ENCODE measurements around the gene OR56A3.

The OR56A3 gene, protein sequence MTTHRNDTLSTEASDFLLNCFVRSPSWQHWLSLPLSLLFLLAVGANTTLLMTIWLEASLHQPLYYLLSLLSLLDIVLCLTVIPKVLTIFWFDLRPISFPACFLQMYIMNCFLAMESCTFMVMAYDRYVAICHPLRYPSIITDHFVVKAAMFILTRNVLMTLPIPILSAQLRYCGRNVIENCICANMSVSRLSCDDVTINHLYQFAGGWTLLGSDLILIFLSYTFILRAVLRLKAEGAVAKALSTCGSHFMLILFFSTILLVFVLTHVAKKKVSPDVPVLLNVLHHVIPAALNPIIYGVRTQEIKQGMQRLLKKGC

DNA sequence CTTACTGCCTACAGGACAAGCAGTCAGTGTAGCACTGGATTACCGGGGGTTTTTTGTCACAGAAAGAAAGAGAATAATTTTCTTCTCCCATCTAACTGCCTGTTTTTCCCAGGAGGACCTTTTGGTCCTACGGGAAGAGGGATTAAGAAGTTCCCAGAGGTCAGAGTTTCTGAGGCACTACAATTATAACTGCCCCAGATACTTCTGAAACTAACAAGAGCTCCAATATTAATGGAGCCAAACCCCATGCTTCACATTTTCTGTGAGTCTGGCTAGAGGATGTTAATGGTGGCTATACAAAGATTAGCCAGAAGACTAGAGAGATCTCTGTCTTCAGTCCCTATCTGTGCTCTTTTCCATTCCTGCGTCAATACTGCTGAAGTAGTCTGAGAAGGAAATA, at the start of gene OR56A3:
Gene OR56A3 (plus strand): TSS at position 301 of the 400 bp plus-strand sequence. CDS start 5,096 bp downstream, outside the sequence.
- Mint-ChIP-seq H3K4me1 (no peaks in the 10 kb centered on the region), H3K27me3 (peaks cover 18% of the 10 kb centered on the region), H3K9me3 (peaks cover 8 to 10% of the 10 kb centered on the region in 2 donors), H3K4me3 (no peak within 1 kb of the TSS), H3K27ac (peak within 1 kb of the TSS in 1 of 2 donors; percentile 71)
- DNase-seq (no peak), ATAC-seq (no peak)

DNA sequence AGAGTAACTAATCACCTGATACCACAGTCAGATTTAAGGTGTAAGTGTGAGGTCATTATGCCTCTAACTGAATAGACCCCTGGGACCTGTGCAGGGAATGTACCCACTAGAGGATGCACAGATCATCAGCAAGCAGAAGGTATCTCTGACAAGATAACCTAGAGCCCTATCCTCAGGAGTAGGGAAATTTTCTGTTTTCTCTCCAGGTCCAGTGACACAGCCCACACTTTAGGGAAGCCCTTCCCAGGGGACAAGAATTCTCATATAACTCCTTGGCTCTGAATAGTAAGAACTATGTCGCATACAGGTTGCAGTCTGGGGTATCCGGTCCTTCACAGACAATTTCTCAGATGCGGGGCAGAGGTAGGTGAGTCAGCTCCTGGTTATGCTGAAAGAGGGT, 49.1 kb upstream of the OR56A3 start, which contains the start of gene OR52E5:
Gene OR52E5 (plus strand): TSS at position 301 of the 400 bp plus-strand sequence. CDS start 7,569 bp downstream, outside the sequence.
- ATAC-seq (peak; percentile 26), DNase-seq (no peak)
- Mint-ChIP-seq H3K27ac (no peak within 1 kb of the TSS), H3K4me3 (no peak within 1 kb of the TSS), H3K27me3 (peaks cover 8% of the 10 kb centered on the region), H3K9me3 (no peaks in the 10 kb centered on the region), H3K4me1 (no peaks in the 10 kb centered on the region)

DNA sequence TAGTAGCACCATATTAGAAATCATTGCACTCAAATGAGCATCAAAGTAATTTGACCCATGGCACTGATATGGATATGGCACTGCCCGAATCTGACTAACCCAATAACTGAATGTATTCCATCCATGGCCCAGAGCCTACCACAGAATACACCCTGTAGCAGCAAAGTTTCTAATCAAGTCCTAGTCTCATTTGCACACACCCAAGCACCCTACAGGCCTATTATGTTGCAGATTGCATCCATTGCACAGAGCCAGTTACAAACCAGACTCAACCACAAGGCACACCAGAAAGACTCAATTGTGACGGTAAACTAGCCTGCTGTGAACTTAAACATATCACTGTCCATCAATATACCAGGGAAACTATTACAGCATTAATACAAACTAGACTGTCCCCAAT, 42.5 kb upstream of the OR56A3 start:
- no peak for ATAC-seq
- peaks cover 1% of the 10 kb centered on the region for H3K27me3 Mint-ChIP-seq
- no peaks in the 10 kb centered on the region for H3K4me1 Mint-ChIP-seq
- H3K4me3 Mint-ChIP-seq: no peak overlapping the region
- no peaks in the 10 kb centered on the region for H3K9me3 Mint-ChIP-seq
- DNase-seq: no peak
- no peak overlapping the region for H3K27ac Mint-ChIP-seq

DNA sequence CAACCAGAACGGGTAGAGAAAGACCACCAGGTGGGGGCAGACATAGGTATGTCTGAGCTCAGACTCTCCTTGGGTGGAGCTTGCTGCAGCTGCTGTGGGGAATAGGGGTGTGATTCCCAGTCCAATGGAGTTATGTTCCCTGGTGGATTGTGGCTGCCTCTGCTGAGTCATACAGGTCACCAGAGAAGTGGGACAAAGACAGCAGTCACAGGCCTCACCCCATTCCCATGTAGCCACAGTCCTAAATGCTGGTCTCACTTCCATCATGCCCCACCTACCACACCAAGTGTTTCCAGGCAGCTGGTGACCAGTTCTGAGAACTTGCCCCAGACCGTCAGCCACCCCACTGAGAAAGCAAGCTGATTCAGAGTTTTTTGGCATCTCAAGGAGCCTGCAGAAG, 31.5 kb upstream of the OR56A3 start:
- DNase-seq (no peak), ATAC-seq (no peak)
- Mint-ChIP-seq H3K27me3 (peaks cover 48% of the 10 kb centered on the region), H3K9me3 (peaks cover 0 to 18% of the 10 kb centered on the region in 2 donors), H3K4me3 (no peak overlapping the region), H3K27ac (no peak overlapping the region), H3K4me1 (no peaks in the 10 kb centered on the region)

DNA sequence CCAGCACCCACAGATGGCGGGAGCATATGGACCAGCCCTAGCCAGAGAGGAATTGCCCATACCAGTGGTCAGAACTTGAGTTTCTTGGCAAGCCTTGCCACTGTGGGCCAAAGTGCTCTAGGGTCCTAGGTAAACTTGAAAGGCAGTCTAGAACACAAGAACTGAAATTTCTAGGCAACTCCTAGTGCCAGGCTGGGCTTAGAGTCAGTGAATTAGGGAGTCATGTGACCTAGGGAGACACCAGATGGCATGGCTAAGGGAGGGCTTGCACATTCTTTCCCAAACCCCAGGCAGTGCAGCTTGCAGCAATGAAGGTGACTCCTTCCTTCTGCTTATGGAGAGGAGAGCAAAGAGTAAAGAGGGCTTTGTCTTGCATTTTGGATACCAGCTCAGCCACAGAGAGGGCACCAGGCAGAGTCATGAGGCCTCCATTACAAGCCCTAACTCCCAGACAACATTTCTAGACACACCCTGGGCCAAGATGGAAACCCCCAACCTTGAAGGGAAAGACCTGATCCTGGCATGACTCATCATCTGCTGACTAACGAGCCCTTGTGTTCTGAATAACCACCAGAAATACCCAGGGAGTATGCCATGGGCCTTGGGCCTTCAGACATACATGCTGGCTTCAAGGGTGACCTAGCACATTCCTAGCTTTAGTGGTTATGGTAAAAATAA, 19.2 kb upstream of the OR56A3 start:
- peak in 1 of 2 donors; percentile 41 for DNase-seq
- no peaks in the 10 kb centered on the region for H3K4me1 Mint-ChIP-seq
- H3K27me3 Mint-ChIP-seq: no peaks in the 10 kb centered on the region
- H3K4me3 Mint-ChIP-seq: no peak overlapping the region
- peaks cover 5 to 7% of the 10 kb centered on the region in 2 donors for H3K9me3 Mint-ChIP-seq
- ATAC-seq: peak; percentile 86
- H3K27ac Mint-ChIP-seq: no peak overlapping the region

DNA sequence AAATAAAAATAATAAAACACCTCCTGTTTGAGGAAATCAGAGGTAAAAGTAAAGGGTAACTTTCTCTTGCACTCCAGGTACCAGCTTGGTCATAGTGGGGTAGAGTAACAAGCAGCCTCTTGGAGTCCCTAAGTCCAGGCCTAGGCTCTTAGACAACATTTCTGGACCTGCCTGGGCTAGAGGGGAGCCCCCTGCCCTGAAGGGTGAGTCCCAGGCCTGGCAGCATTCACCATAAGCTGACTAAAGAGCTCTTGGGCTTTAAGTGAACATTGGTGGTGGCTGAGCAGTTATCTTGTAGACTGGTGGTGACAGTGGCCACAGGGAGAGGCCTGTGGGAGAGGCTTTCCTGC, 18.6 kb upstream of the OR56A3 start:
- Mint-ChIP-seq H3K9me3 (peaks cover 9 to 12% of the 10 kb centered on the region in 2 donors), H3K27ac (no peak overlapping the region), H3K4me3 (no peak overlapping the region), H3K27me3 (no peaks in the 10 kb centered on the region), H3K4me1 (no peaks in the 10 kb centered on the region)
- ATAC-seq (peak; percentile 73), DNase-seq (no peak)

DNA sequence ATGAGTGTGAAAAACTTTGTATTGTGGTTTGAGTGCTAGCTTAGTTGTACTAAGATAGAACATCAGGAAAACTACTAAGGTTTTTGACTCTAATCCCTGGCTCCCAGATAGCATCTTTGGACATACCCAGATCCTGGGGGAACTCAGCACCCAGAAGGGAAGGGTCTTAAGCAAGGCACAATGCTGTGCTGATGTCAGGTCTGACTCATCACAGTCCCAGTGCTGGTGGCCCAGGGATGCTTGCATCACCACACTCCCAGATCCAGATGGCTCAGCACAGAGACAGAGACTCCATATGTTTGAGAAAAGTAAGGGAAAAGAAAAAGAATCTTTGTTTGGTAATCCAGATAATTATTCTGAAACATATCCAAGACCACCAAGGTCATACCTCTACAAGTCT, 18.3 kb upstream of the OR56A3 start:
- H3K9me3 Mint-ChIP-seq: peaks cover 10 to 16% of the 10 kb centered on the region in 2 donors
- no peak for DNase-seq
- H3K4me1 Mint-ChIP-seq: no peaks in the 10 kb centered on the region
- H3K4me3 Mint-ChIP-seq: no peak overlapping the region
- H3K27me3 Mint-ChIP-seq: no peaks in the 10 kb centered on the region
- ATAC-seq: no peak
- no peak overlapping the region for H3K27ac Mint-ChIP-seq

DNA sequence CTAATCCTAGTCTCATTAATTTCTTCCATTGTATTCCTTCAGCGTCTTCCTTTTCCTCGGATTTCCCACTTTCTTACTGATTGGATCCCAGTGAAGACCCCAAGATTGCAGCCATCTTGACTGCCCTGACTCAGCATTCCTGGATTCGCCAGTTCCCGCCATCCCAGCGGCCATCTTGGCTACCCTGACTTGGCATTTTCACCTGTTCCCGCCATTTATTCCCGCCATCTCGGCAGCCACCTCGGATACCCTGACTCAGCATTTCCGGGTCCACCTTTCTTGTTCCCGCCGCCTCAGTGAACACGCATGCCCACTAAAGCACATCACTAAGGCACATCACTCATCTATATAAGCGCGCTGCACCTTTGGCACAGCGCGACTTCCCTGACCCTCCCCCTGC, 13.8 kb upstream of the OR56A3 start:
- H3K27me3 Mint-ChIP-seq: no peaks in the 10 kb centered on the region
- no peak overlapping the region for H3K4me3 Mint-ChIP-seq
- peaks cover 19 to 29% of the 10 kb centered on the region in 2 donors for H3K9me3 Mint-ChIP-seq
- no peak overlapping the region for H3K27ac Mint-ChIP-seq
- no peaks in the 10 kb centered on the region for H3K4me1 Mint-ChIP-seq
- no peak for DNase-seq
- no peak for ATAC-seq

DNA sequence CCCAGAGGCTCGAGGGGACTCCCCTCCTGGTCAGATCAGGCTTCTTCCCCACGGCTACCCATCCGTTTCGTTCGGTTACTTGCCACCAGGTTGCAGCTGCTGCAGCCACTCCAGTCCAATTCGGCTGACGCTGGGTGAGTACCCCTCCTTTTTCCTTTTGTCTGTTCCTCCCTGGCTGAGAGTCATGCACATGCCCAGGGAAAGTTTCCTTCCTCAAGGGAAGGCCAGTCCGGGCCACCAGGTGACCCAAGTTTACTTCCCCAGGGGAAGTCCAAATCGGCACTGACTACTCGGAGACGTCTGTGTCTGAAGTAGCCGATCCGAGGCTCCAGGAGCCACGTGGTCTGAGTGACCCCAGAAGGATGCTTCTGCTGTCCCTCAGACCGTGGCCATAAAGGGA, 13.2 kb upstream of the OR56A3 start:
- no peak overlapping the region for H3K27ac Mint-ChIP-seq

DNA sequence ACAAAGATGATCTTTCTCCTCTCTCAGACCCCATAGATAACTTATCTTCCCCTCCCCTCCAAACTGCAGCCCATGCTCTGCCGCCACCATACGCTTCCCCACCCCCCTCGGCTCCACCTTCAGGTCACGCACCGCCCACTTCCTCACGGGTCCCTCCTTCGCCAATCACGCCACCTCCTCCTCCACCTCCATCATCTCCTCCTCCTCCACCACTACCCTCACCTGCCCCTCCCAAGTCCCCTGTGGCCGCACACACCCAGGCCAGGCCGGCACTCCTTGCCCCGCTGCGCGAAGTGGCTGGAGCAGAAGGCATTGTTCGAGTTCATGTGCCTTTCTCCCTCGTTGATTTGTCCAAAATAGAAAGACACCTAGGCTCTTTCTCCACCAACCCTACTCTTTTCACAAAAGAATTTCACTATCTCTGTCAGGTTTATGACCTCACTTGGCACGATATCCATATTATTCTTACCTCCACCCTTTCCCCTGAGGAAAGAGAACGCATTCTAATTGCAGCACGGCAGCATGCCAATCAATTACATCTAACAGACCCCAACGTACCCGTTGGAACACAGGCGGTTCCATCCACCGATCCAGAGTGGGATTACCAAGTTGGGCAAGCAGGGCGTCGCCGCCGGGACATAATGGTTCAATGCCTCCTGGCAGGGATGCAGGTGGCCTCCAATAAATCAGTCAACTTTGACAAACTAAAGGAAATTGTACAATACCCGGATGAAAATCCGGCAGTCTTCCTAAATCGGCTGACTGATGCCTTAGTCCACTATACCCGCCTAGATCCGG, 12.3 kb upstream of the OR56A3 start:
- no peaks in the 10 kb centered on the region for H3K27me3 Mint-ChIP-seq
- H3K27ac Mint-ChIP-seq: no peak overlapping the region
- no peaks in the 10 kb centered on the region for H3K4me1 Mint-ChIP-seq
- DNase-seq (no peak), ATAC-seq (no peak)
- H3K4me3 Mint-ChIP-seq: no peak overlapping the region
- peaks cover 15 to 29% of the 10 kb centered on the region in 2 donors for H3K9me3 Mint-ChIP-seq

More for the DNA sequence above, 13.2 kb upstream of the OR56A3 start:
- ATAC-seq (no peak), DNase-seq (no peak)
- Mint-ChIP-seq H3K9me3 (peaks cover 19 to 29% of the 10 kb centered on the region in 2 donors), H3K4me3 (no peak overlapping the region), H3K27me3 (no peaks in the 10 kb centered on the region), H3K4me1 (no peaks in the 10 kb centered on the region)

DNA sequence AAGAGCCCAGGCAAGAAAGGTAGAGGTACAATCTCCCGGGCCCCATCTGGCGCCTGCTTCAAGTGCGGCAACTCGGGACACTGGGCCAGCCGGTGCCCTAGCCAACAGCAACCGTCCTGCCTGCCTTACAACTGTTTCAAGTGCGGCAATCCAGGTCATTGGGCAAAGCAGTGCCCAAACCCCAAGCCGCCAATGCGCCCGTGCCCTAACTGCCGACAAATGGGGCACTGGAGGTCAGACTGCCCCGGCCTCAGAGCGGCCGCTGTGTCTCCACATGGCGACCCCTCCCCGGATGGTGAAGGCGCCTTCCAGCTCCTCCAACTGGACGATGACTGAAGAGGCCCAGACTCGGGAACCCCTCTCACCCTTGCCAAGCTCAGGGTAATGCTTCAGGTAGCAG, 11.4 kb upstream of the OR56A3 start:
- no peak overlapping the region for H3K27ac Mint-ChIP-seq
- DNase-seq (no peak), ATAC-seq (no peak)
- H3K9me3 Mint-ChIP-seq: peaks cover 15 to 31% of the 10 kb centered on the region in 2 donors
- H3K27me3 Mint-ChIP-seq: peaks cover 2% of the 10 kb centered on the region
- H3K4me1 Mint-ChIP-seq: no peaks in the 10 kb centered on the region
- no peak overlapping the region for H3K4me3 Mint-ChIP-seq

DNA sequence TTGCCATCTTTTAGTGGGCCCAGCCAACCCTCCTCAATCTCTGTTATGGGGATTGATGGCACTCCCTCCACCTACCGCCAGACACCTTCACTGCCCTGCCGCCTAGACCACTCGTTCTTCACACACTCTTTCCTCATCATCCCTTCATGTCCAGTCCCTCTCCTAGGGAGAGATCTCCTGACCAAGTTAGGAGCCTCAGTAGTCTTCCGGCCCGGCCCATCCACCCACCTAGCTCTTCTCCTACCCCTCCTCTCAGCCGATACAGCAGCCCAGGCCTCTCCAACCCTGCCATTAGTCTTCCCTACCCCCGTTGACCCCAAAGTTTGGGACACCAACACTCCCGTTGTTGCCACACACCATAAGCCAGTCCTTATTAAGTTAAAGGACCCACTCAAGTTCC, 11.0 kb upstream of the OR56A3 start:
- no peak for ATAC-seq
- DNase-seq: no peak
- Mint-ChIP-seq H3K4me1 (no peaks in the 10 kb centered on the region), H3K27ac (no peak overlapping the region), H3K4me3 (no peak overlapping the region), H3K27me3 (peaks cover 5% of the 10 kb centered on the region), H3K9me3 (peaks cover 19 to 36% of the 10 kb centered on the region in 2 donors)

DNA sequence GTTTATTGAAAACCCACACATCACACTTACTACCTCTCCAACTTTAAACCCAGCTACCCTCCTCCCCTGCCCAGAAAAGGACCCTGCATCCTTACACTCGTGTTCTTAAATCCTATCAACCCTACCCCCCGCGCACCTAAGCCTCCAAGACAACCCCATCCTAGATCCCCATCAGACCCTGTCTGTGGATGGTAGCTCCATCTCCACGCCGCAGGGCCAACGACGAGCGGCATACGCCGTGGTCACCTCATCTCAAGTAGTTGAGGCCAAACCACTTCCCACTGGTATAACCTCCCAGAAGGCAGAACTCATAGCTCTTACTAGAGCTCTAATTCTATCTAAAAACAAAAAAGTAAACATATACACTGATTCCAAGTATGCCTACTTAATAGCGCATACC, 9.4 kb upstream of the OR56A3 start:
- no peak overlapping the region for H3K27ac Mint-ChIP-seq
- H3K9me3 Mint-ChIP-seq: peaks cover 24 to 39% of the 10 kb centered on the region in 2 donors
- H3K27me3 Mint-ChIP-seq: peaks cover 7% of the 10 kb centered on the region
- DNase-seq (no peak), ATAC-seq (no peak)
- H3K4me3 Mint-ChIP-seq: no peak overlapping the region
- H3K4me1 Mint-ChIP-seq: no peaks in the 10 kb centered on the region

DNA sequence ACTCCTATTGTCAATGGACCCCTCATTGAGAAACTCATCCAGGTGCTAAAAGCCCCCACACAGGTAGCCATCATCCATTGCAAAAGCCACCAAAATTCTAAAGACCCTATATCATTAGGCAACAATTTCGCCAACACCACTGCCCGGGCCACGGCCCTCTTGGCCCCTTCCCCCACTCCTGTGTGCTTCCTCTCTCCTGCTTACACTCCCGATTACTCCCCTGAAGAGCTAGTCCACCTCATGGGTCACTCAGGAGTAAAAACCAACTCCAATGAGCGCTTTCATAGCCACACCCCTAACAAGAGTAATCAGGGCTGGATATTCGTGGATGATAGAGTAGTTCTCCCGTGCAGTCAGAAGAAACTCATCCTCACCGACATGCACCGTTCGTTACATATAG, 8.9 kb upstream of the OR56A3 start:
- peaks cover 27 to 42% of the 10 kb centered on the region in 2 donors for H3K9me3 Mint-ChIP-seq
- no peaks in the 10 kb centered on the region for H3K4me1 Mint-ChIP-seq
- peaks cover 11% of the 10 kb centered on the region for H3K27me3 Mint-ChIP-seq
- H3K4me3 Mint-ChIP-seq: no peak overlapping the region
- H3K27ac Mint-ChIP-seq: no peak overlapping the region
- DNase-seq (no peak), ATAC-seq (no peak)

DNA sequence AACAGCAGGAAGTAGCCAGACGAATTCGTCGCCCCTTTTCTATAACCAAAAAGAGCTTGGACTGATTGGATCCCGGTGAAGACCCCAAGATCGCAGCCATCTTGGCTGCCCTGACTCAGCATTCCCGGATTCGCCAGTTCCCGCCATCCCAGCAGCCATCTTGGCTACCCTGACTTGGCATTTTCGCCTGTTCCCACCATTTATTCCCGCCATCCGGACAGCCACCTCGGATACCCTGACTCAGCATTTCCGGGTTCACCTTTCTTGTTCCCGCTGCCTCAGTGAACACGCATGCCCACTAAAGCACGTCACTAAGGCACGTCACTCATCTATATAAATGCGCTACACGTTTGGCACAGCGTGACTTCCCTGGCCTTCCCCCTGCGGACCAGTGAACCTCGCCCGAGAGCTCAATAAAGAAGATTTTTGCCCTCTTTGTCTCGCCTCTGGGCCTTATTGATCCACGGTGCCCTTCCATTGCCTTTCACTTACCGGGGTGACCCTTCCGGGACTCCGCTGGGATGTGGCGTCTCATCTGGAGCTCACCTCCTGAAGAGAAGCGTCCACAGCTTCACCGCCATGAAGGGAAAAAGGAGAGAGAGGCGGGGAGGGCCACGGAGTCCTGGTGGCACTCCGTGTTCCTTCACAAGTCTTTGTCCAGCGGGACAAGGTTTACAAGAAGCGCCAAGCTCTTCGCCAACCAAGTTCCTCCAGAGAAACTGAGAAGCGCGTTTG, 4.0 kb upstream of the OR56A3 start:
- DNase-seq: no peak
- no peak for ATAC-seq
- H3K9me3 Mint-ChIP-seq: peaks cover 15 to 17% of the 10 kb centered on the region in 2 donors
- no peak overlapping the region for H3K4me3 Mint-ChIP-seq
- no peaks in the 10 kb centered on the region for H3K4me1 Mint-ChIP-seq
- H3K27me3 Mint-ChIP-seq: peaks cover 12% of the 10 kb centered on the region
- H3K27ac Mint-ChIP-seq: peak overlapping the region in 1 of 2 donors; percentile 31

Data from stimulated activated naive CD8-positive, alpha-beta T cell treated with anti-CD3 and anti-CD28 coated beads, Interleukin-15, amount 100 ng/mL, for 72 hours (primary cell).